Measurements from ENCODE around the gene AMACR.

The AMACR gene

DNA sequence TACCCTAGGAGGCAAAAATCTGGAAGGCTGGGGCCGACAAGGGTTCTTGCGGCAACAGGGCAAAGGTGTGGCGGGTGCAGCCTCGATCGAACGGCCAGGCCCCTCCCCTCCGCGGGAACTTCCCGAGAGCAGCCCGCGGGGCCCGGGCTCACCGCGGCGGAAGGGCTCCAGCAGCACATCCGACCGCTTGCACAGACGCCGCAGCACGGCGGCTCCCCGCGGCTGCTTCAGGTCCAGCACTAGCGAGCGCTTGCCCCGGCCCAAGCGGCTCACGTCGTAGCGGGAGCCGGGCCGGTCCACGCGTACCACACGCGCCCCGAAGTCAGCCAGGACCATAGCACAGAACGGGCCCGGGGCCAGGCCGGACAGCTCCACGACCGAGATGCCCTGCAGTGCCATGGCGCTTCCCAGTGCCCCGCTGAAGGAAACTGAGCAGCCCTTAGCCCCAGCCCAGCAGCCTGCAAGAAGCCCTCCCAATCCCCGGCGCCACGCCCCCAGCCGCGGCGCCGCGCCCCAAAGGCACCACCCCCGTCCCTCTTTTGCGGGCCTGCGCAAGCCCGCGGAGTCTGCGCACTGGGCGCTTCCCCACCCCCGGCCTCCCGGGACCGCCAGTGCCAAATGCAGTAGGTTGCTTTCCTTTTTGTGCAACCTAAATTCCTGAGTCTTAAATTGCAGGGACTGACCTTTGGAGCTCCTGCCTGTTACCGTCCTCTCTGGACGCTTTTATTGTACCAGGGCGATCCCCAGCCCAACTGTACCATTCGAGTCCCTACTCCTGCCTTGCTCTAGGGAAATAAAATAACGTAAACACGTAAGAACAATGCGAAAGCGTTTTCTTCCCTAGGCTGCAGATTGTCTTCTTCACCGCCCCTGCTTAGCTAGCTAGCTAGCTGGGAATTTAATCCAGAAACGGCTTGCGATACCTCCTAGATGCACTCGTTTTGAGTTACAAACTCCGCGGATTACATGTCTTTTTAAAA, at the start of gene AMACR:
Gene AMACR (minus strand): TSS at position 430 of the 980 bp plus-strand sequence. CDS start 31 bp downstream, at position 399.
- DNase-seq, result peak; percentile 88

DNA sequence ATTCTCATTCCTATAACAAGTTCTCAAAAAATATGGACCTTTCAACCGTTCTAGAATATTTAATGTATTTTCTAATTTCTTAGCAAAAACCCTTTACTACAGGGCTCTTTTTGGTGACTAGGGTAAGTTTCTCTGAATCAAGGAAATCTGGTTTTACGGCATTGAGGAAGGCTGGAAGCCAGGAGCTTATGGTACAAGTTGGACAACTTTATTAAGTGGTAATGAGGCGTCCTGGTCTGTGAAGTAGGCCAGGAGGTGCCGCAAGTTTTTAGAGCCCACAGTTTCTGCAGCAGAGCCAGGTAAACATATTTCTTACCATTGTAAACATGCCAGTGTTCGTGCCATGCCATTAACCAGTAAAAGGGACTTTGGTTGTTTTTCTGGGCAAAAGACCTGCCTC, 49.7 kb upstream of the AMACR start:
- no peak for DNase-seq

- no peak for DNase-seq
These were observed 49.3 kb upstream of the AMACR start for GRCh38 chr5:34057118-34057517.

DNA sequence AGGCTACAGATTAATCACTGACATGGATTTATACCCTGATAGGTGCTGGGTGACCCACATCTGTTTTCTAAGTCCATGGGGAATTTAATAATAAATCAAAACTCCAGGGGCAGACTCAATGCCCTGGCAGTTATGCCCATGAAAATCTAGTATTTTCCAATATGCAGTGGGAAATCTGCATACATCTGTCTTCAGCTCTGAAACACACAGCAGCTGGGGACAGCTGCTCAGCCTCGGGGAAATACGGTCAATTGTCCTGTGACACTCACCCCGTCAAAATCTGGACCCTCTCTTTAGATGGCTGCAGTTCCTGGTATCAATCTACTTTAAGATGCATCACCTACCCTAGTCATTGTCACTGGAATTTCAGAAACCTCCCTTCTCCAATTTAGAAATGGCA, 47.8 kb upstream of the AMACR start:
- DNase-seq, result no peak

GRCh38 chr5:34054400-34054729, 46.5 kb upstream of the AMACR start:
- no peak for DNase-seq

GRCh38 chr5:34053571-34054399, 45.9 kb upstream of the AMACR start:
- no peak for DNase-seq

GRCh38 chr5:34053133-34053532, 45.3 kb upstream of the AMACR start:
- DNase-seq, result no peak

DNA sequence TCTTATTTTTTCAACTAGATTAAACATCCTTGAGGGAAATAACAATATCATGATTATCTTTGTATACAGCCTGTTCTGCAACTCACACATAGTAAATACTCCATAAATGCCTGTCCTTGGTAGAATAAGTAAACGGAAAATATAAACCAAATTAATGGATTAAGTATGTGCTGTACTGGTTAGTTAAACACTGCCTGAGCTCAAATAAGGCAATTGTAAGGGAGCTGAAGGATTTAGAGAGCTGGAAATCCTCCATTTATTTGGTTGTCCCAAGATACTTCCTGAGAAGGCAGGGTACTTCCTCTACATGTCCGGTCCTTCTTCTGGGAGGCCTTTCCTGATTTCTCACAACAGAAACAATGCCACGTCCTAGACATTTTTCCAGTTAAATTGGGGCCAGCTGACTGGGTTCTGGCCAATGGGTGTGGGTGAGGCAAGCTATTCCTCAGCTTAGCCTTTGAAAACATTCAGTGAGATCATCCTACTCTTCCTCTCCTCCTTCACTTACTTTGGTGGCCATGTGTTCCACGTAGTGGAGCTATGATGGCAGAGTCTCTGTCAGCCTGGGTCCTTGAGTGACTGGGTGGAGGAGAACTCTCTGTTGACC, 43.6 kb upstream of the AMACR start:
- DNase-seq, result no peak

- no peak for DNase-seq
These were observed 40.1 kb upstream of the AMACR start for GRCh38 chr5:34047774-34048572.

DNA sequence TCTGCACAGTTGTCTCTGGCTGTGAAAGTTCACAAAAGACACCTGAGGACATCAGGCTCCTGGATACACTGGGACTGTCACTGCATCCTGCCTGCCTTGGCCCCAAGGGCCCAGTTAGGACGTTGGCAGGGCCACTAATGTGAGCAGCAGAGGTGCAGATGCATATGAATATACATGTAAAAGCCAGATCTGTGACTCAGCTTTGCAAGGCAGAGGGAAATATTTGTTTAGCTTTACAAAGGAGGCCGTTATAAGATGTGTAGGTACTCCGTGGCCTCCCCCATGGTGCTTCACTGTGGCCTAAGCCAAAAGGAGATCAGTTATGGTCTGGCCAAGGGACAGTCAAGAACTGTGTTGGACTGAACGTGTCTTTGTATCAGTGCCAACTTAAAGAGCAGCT, 39.3 kb upstream of the AMACR start:
- DNase-seq, result no peak

- DNase-seq, result no peak
These were observed 38.1 kb upstream of the AMACR start for GRCh38 chr5:34045996-34046395.

GRCh38 chr5:34045023-34045422, 37.2 kb upstream of the AMACR start:
- no peak for DNase-seq

- DNase-seq, result peak; percentile 93
These were observed 35.4 kb upstream of the AMACR start, which contains the start of gene C1QTNF3 for GRCh38 chr5:34043099-34043876. C1QTNF3 (minus strand) TSS chr5:34043213; CDS start chr5:34043125, 88 bp downstream.

- no peak for DNase-seq
These were observed 34.5 kb upstream of the AMACR start for GRCh38 chr5:34042321-34042720.

GRCh38 chr5:34041247-34041972, 33.6 kb upstream of the AMACR start:
- no peak for DNase-seq

- DNase-seq, result no peak
These were observed 32.6 kb upstream of the AMACR start for GRCh38 chr5:34040472-34040871.

GRCh38 chr5:34039398-34040157, 31.7 kb upstream of the AMACR start:
- DNase-seq, result no peak

DNA sequence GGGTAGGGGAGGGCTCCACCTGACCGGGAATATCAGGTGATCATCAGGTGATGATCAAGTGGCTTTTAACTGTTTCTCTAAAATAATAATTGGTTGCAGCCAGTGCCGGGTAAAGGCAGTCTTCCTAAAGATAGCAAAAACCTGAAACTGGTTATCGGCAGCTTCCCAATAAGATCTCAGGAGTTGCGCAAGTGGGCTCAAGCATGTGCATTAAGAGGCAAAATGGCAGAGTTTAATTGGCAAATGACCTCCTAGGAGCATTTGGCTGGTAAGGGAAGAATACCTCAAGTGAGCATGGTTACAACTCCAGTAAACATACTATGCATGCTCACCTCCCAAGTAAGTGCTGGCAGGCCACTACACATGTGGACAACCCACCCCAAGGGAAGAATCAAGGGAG, 31.0 kb upstream of the AMACR start:
- no peak for DNase-seq

DNA sequence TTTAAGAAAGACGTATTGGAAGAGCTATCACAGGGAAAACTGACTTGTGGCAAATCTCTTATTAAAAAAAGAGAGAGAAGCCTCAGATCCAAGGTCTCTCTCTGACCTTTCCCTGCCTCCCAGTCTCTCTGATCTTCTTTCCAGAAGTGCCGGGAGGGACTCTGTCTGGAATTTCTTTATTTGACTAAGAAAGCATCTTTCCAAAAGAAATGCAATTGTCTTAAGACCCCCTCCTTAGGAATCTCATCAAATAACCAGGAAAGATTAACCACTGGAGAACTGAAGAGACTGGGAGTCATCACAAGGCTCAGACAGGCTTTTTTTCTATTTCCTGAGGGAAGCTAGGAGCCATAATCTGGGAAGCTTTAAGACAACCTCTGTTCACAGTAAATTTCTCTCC, 30.5 kb upstream of the AMACR start:
- no peak for DNase-seq

- DNase-seq, result no peak
These were observed 29.9 kb upstream of the AMACR start for GRCh38 chr5:34037726-34038125.
